OCI-LY3 (cell line): ENCODE measurements around the gene LMTK3.

Experiments used
- H2AFZ ChIP-seq: fragments of 200-600, 300-600 bp; shearing (Covaris generic); 2 replicates; pipeline ENCODE4 v1.6.0; 2014; ENCODE audit warnings: antibody characterized with exemption, low read depth, low read length
- H3K27ac ChIP-seq: fragments of 200-600, 300-600 bp; sonication (generic); 2 replicates; pipeline ENCODE4 v1.5.1; 2014; ENCODE audit warnings: mild to moderate bottlenecking, low read length, moderate library complexity, mixed read lengths
- H3K27me3 ChIP-seq: fragments of 200-600, 300-600 bp; sonication (generic); 2 replicates; pipeline ENCODE4 v1.6.1; 2014; ENCODE audit warnings: low read depth, low read length, mixed read lengths
- H3K36me3 ChIP-seq: fragments of 200-600, 300-600 bp; sonication (generic); replicated peaks from 2 replicates; pipeline ENCODE3; 2014; ENCODE audit warnings: low read depth, low read length, mixed read lengths
- H3K4me1 ChIP-seq: fragments of 300-600, 200-600 bp; sonication (generic); 2 replicates; pipeline ENCODE4 v1.6.1; 2014; ENCODE audit warnings: low read length, mixed read lengths
- H3K4me2 ChIP-seq: fragments of 200-600, 300-600 bp; sonication (generic); 2 replicates; pipeline ENCODE4 v1.6.1; 2014; ENCODE audit warnings: low read length, mixed read lengths
- H3K4me3 ChIP-seq: fragments of 300-600, 200-600 bp; sonication (generic); 2 replicates; pipeline ENCODE4 v1.5.1; 2014; ENCODE audit warnings: antibody characterized with exemption, mild to moderate bottlenecking, low read length, moderate library complexity
- H3K79me2 ChIP-seq: fragments of 300-600, 200-600 bp; shearing (Covaris generic); 2 replicates; pipeline ENCODE4 v1.6.1; 2014; ENCODE audit warnings: mild to moderate bottlenecking, low read length, mixed read lengths
- H3K9ac ChIP-seq: fragments of 300-600, 200-600 bp; shearing (Covaris generic); 2 replicates; pipeline ENCODE4 v1.6.0; 2014; ENCODE audit warnings: mild to moderate bottlenecking, low read length, moderate library complexity
- H3K9me3 ChIP-seq: fragments of 200-600, 300-600 bp; shearing (Covaris generic); 2 replicates; pipeline ENCODE4 v1.6.1; 2014; ENCODE audit warnings: low read length, mixed read lengths; ENCODE audit not compliant: insufficient read depth
- H4K20me1 ChIP-seq: fragments of 200-600, 300-600 bp; sonication (generic); 2 replicates; pipeline ENCODE4 v1.6.1; 2016; ENCODE audit warnings: low read length, mixed read lengths; ENCODE audit not compliant: insufficient read depth
- CTCF ChIP-seq: fragments of 200-600, 300-600 bp; sonication (generic); IDR thresholded peaks from 2 replicates; pipeline ENCODE4 v1.5.1; 2014; ENCODE audit warnings: antibody characterized with exemption, low read length, low read depth
- EZH2phosphoT487 ChIP-seq: fragments of 200-600 bp; shearing (Covaris generic); IDR thresholded peaks from 2 replicates; pipeline ENCODE4 v1.6.1; 2018; ENCODE audit warnings: antibody characterized with exemption, mixed run types, low read depth

Gene LMTK3

GRCh38 chr19:48512504-48513288 is 1.1 kb upstream of the LMTK3 start:
- H3K4me1 ChIP-seq, result peaks cover 20% of the 10 kb centered on the region
- H3K4me3 ChIP-seq, result peak overlapping the region; percentile 86
- no peak for TF ChIP-seq CTCF
- no peaks in the 10 kb centered on the region for H4K20me1 ChIP-seq
- no peaks in the 10 kb centered on the region for H3K9me3 ChIP-seq
- peak overlapping the region; percentile 73 for H3K9ac ChIP-seq
- no peaks in the 10 kb centered on the region for H3K36me3 ChIP-seq
- peak overlapping the region; percentile 92 for H2AFZ ChIP-seq
- no peak overlapping the region for H3K27ac ChIP-seq
- H3K27me3 ChIP-seq, result peaks cover 11% of the 10 kb centered on the region
- H3K4me2 ChIP-seq, result peak overlapping the region; percentile 81
- H3K79me2 ChIP-seq, result no peaks in the 10 kb centered on the region

GRCh38 chr19:48511321-48511731 is 309 bp downstream of the LMTK3 start:
- Histone ChIP-seq H3K27ac (no peak overlapping the region), H3K27me3 (peaks cover 11% of the 10 kb centered on the region), H3K9me3 (no peaks in the 10 kb centered on the region), H4K20me1 (no peaks in the 10 kb centered on the region), H3K9ac (no peak overlapping the region), H3K36me3 (no peaks in the 10 kb centered on the region), H3K4me1 (peaks cover 20% of the 10 kb centered on the region), H3K4me3 (peak overlapping the region; percentile 73), H3K79me2 (no peaks in the 10 kb centered on the region), H3K4me2 (peak overlapping the region; percentile 81), H2AFZ (no peak overlapping the region)
- TF ChIP-seq EZH2phosphoT487 (no peak), CTCF (no peak)

GRCh38 chr19:48510421-48511268 is 990 bp downstream of the LMTK3 start:
- Histone ChIP-seq H2AFZ (peak overlapping the region; percentile 92), H3K4me2 (peak overlapping the region; percentile 81), H3K9ac (peak overlapping the region; percentile 35)

More at GRCh38 chr19:48510421-48511268, 990 bp downstream of the LMTK3 start:
- no peaks in the 10 kb centered on the region for H3K9me3 ChIP-seq
- no peak for TF ChIP-seq CTCF
- no peak for TF ChIP-seq EZH2phosphoT487
- H3K36me3 ChIP-seq, result no peaks in the 10 kb centered on the region
- peaks cover 20% of the 10 kb centered on the region for H3K4me1 ChIP-seq
- H4K20me1 ChIP-seq, result no peaks in the 10 kb centered on the region
- H3K27ac ChIP-seq, result no peak overlapping the region
- peaks cover 11% of the 10 kb centered on the region for H3K27me3 ChIP-seq
- H3K4me3 ChIP-seq, result peak overlapping the region; percentile 73
- H3K79me2 ChIP-seq, result no peaks in the 10 kb centered on the region
